Smooth muscle cell (in vitro differentiated cells): ENCODE measurements around the gene SLC16A12. TPM values are rescaled to one million over a fixed set of nuclear protein-coding genes. Genes with fewer than 3 reads are reported as not detected.
A peak's percentile ranks its signal among the peaks of the same experiment; 100 is the strongest.

ENCODE experiments used
- DNase-seq: peaks from one replicate; lab custom pipeline; 2025; ENCODE audit not compliant: unreplicated experiment; lab: John Stamatoyannopoulos, UW
- H2AFZ ChIP-seq: fragments of 200-600 bp; sonication (generic); 2 replicates; pipeline ENCODE4 v1.6.0; 2016; ENCODE audit warnings: antibody characterized with exemption, low read depth, mild to moderate bottlenecking
- H3F3A ChIP-seq: fragments of 200-600 bp; sonication (generic); 2 replicates; pipeline ENCODE4 v1.6.0; 2017; ENCODE audit warnings: antibody characterized with exemption, low read depth
- H3K27ac ChIP-seq: fragments of 200-600 bp; sonication (generic); 2 replicates; pipeline ENCODE4 v1.5.1; 2016; ENCODE audit warnings: low read depth, mild to moderate bottlenecking
- H3K27me3 ChIP-seq: fragments of 200-600 bp; sonication (generic); 2 replicates; pipeline ENCODE4 v1.6.1; 2016; ENCODE audit warnings: low read depth, mild to moderate bottlenecking
- H3K36me3 ChIP-seq: fragments of 200-600 bp; sonication (generic); 2 replicates; pipeline ENCODE4 v1.5.1; 2016; ENCODE audit warnings: low read depth
- H3K4me1 ChIP-seq: fragments of 200-600 bp; sonication (generic); 2 replicates; pipeline ENCODE4 v1.5.1; 2016; ENCODE audit warnings: low read depth
- H3K4me2 ChIP-seq: fragments of 200-600 bp; sonication (generic); 2 replicates; pipeline ENCODE4 v1.6.0; 2016; ENCODE audit warnings: mild to moderate bottlenecking
- H3K4me3 ChIP-seq: fragments of 200-600 bp; sonication (generic); 2 replicates; pipeline ENCODE4 v1.5.1; 2016; ENCODE audit warnings: mild to moderate bottlenecking
- H3K79me2 ChIP-seq: fragments of 200-600 bp; sonication (generic); 2 replicates; pipeline ENCODE4 v1.6.0; 2016; ENCODE audit warnings: low read depth, mild to moderate bottlenecking
- H3K9ac ChIP-seq: fragments of 200-600 bp; sonication (generic); 2 replicates; pipeline ENCODE4 v1.6.0; 2016; ENCODE audit warnings: low read depth
- H3K9me3 ChIP-seq: fragments of 200-600 bp; sonication (generic); replicated peaks from 2 replicates; pipeline ENCODE4 v1.5.1; 2016; ENCODE audit warnings: low read depth
- H4K20me1 ChIP-seq: fragments of 200-600 bp; sonication (generic); 2 replicates; pipeline ENCODE4 v1.6.0; 2016; ENCODE audit warnings: low read depth
- CTCF ChIP-seq: fragments of 200-600 bp; sonication (generic); IDR thresholded peaks from 2 replicates; pipeline ENCODE4 v1.5.1; 2017; ENCODE audit warnings: borderline replicate concordance, mild to moderate bottlenecking, antibody characterized with exemption; ENCODE audit not compliant: insufficient read depth, poor library complexity, severe bottlenecking
- WGBS: methylation state at CpG from one replicate; pipeline ENCODE4 v1.1.7; 2016; ENCODE audit warnings: low lambda C conversion rate; 5-methylcytosine and 5-hydroxymethylcytosine counted together
- polyA plus RNA-seq: library from polyadenylated mRNA; unstranded; fragments of >200 nt; fragmentation: Nextera tagmentation; extraction: Ambion mirVana; gene quantifications from 2 replicates; pipeline ENCODE4 v1.2.1, GENCODE V29; 2016
- total RNA-seq: library from RNA; depleted of rRNA; stranded (reverse); fragments of >200 nt; gene quantifications from 2 replicates; pipeline ENCODE4 v1.2.3, GENCODE V29; 2014

Gene SLC16A12
- total and polyA plus RNA-seq, 2 experiments from 2014 or later, result not detected

GRCh38 chr10:89398003-89398749 lies 137.2 kb downstream of the SLC16A12 start:
- no peaks in the 10 kb centered on the region for H4K20me1 ChIP-seq
- 83% methylated on average over 5 of the region's 5 CpGs for WGBS
- H3K36me3 ChIP-seq, result no peaks in the 10 kb centered on the region
- H3K27ac ChIP-seq, result no peak overlapping the region
- no peak for DNase-seq
- no peak overlapping the region for H3K4me3 ChIP-seq
- H2AFZ ChIP-seq, result no peak overlapping the region
- no peak overlapping the region for H3K9ac ChIP-seq
- H3K79me2 ChIP-seq, result no peaks in the 10 kb centered on the region
- no peak overlapping the region for H3K4me2 ChIP-seq
- no peaks in the 10 kb centered on the region for H3K9me3 ChIP-seq
- H3K27me3 ChIP-seq, result no peaks in the 10 kb centered on the region
- TF ChIP-seq CTCF, result no peak
- H3F3A ChIP-seq, result peaks cover 7% of the 10 kb centered on the region
- no peaks in the 10 kb centered on the region for H3K4me1 ChIP-seq

GRCh38 chr10:89395141-89395540 lies 140.3 kb downstream of the SLC16A12 start:
- Histone ChIP-seq H3K9ac (no peak overlapping the region), H3K9me3 (no peaks in the 10 kb centered on the region), H3K27ac (no peak overlapping the region), H3K27me3 (no peaks in the 10 kb centered on the region), H3K4me1 (peaks cover 3% of the 10 kb centered on the region), H3F3A (peaks cover 12% of the 10 kb centered on the region), H2AFZ (no peak overlapping the region), H3K4me2 (no peak overlapping the region), H3K36me3 (no peaks in the 10 kb centered on the region), H4K20me1 (no peaks in the 10 kb centered on the region), H3K4me3 (no peak overlapping the region), H3K79me2 (no peaks in the 10 kb centered on the region)
- DNase-seq, result no peak
- 98% methylated on average over 2 of the region's 2 CpGs for WGBS
- TF ChIP-seq CTCF, result no peak

- WGBS, result 93% methylated on average over 3 of the region's 3 CpGs
- Histone ChIP-seq H3K4me3 (no peak overlapping the region), H4K20me1 (no peaks in the 10 kb centered on the region), H3K27me3 (no peaks in the 10 kb centered on the region), H3F3A (peaks cover 12% of the 10 kb centered on the region), H3K9ac (no peak overlapping the region), H3K4me2 (no peak overlapping the region), H3K9me3 (no peaks in the 10 kb centered on the region), H2AFZ (no peak overlapping the region), H3K36me3 (no peaks in the 10 kb centered on the region), H3K27ac (no peak overlapping the region), H3K4me1 (peaks cover 3% of the 10 kb centered on the region), H3K79me2 (no peaks in the 10 kb centered on the region)
- no peak for DNase-seq
- TF ChIP-seq CTCF, result no peak
These were observed 141.5 kb downstream of the SLC16A12 start for GRCh38 chr10:89393898-89394297.

GRCh38 chr10:89392974-89393373 lies 142.4 kb downstream of the SLC16A12 start:
- Histone ChIP-seq H3K9ac (no peak overlapping the region), H3K9me3 (no peaks in the 10 kb centered on the region), H3K4me3 (peak overlapping the region; percentile 66), H3K36me3 (no peaks in the 10 kb centered on the region), H3K79me2 (no peaks in the 10 kb centered on the region), H3K27me3 (no peaks in the 10 kb centered on the region), H3K27ac (peak overlapping the region; percentile 60), H3K4me1 (peaks cover 3% of the 10 kb centered on the region), H3K4me2 (peak overlapping the region; percentile 91), H3F3A (peaks cover 12% of the 10 kb centered on the region), H2AFZ (no peak overlapping the region), H4K20me1 (no peaks in the 10 kb centered on the region)
- 12% methylated on average over 2 of the region's 2 CpGs for WGBS
- no peak for TF ChIP-seq CTCF
- no peak for DNase-seq
